GM12878 (cell line): Measurements from ENCODE around the gene C1D. TPM values are rescaled to one million over a fixed set of nuclear protein-coding genes. Genes with fewer than 3 reads are reported as not detected.

Experiments used
- ATAC-seq: fragments of 200-7000 bp; cut with Tn5 transposase; 3 replicates; pipeline ENCODE4 v1.9.1; 2020; ENCODE audit warnings: mild to moderate bottlenecking, moderate library complexity
- BruUV-seq: library from RNA; stranded (reverse); fragments of 400-500 nt; replicated peaks from 2 replicates; lab custom pipeline; 2021; lab: Mats Ljungman, UMichigan
- CTCF ChIA-PET: fragments of 300-600 bp; sonication (Branson Sonifier 250); formaldehyde crosslinking; extraction: SDS; loops from one replicate; lab custom pipeline; 2021; ENCODE audit warnings: inconsistent platforms; lab: Yijun Ruan, JAX
- POLR2A ChIA-PET: fragments of 350-600 bp; formaldehyde crosslinking; extraction: SDS; loops from one replicate; lab custom pipeline; 2021; ENCODE audit warnings: inconsistent platforms; lab: Charles Lee
- RAD21 ChIA-PET: fragments of 300-600 bp; sonication (Branson Sonifier 250); formaldehyde crosslinking; loops from one replicate; lab custom pipeline; 2023; ENCODE audit warnings: antibody characterized with exemption; ENCODE audit not compliant: unreplicated experiment; lab: Charles Lee
- SMC1A ChIA-PET: fragments of 300-600 bp; sonication (Branson Sonifier 250); formaldehyde crosslinking; loops from one replicate; lab custom pipeline; 2023; ENCODE audit not compliant: unreplicated experiment, uncharacterized antibody; lab: Charles Lee
- DNase-seq: peaks from one replicate; pipeline ENCODE4 v3.0.0-alpha.2; 2011; ENCODE audit warnings: low read depth, low spot score
- FAIRE-seq: peaks from 3 replicates; lab custom pipeline; 2011; peaks lifted over from hg19 to GRCh38; lab: Jason Lieb, UNC
- H2AFZ ChIP-seq: 2 replicates; pipeline ENCODE4 v1.6.0; 2011; ENCODE audit warnings: low read depth, low read length, control low read depth; ENCODE audit not compliant: control insufficient read depth
- H3K27ac ChIP-seq: 2 replicates; pipeline ENCODE4 v1.5.1; 2011; ENCODE audit warnings: control low read depth; ENCODE audit not compliant: control insufficient read depth, insufficient read depth
- H3K27me3 ChIP-seq, 2 experiments: replicated peaks in 1 of 2; 2 replicates each; pipeline versions ENCODE4 v1.6.0 to v1.6.1; 2011; ENCODE audit warnings: low read length in 1 of 2; ENCODE audit not compliant: control insufficient read depth in 2 of 2, insufficient read depth in 2 of 2
- H3K36me3 ChIP-seq, 2 experiments: 2 replicates each; pipeline ENCODE4 v1.5.1; 2011; ENCODE audit warnings: low read length in 1 of 2; ENCODE audit not compliant: control insufficient read depth in 2 of 2, insufficient read depth in 2 of 2
- H3K4me1 ChIP-seq: 2 replicates; pipeline ENCODE4 v1.6.1; 2011; ENCODE audit warnings: mild to moderate bottlenecking, low read length, moderate library complexity, mixed read lengths; ENCODE audit not compliant: control insufficient read depth, insufficient read depth
- H3K4me2 ChIP-seq: 2 replicates; pipeline ENCODE4 v1.6.0; 2011; ENCODE audit warnings: control low read depth; ENCODE audit not compliant: control insufficient read depth, insufficient read depth
- H3K4me3 ChIP-seq: fragments of 200-600 bp; sonication (generic); 2 replicates; pipeline ENCODE4 v1.5.1; 2016
- H3K79me2 ChIP-seq: 2 replicates; pipeline ENCODE4 v1.6.0; 2011; ENCODE audit warnings: low read length; ENCODE audit not compliant: control insufficient read depth, insufficient read depth
- H3K9ac ChIP-seq: 2 replicates; pipeline ENCODE4 v1.8.0; 2011; ENCODE audit warnings: low read length, control low read depth, mixed read lengths; ENCODE audit not compliant: control insufficient read depth, insufficient read depth
- H3K9me3 ChIP-seq: replicated peaks from 3 replicates; pipeline ENCODE4 v1.5.1; 2011; ENCODE audit warnings: mild to moderate bottlenecking, low read length; ENCODE audit not compliant: control insufficient read depth, insufficient read depth
- H4K20me1 ChIP-seq: 2 replicates; pipeline ENCODE4 v1.6.0; 2011; ENCODE audit not compliant: control insufficient read depth, insufficient read depth
- ASH2L ChIP-seq: fragments of 300-600, 200-600 bp; sonication (generic); IDR thresholded peaks from 2 replicates; pipeline ENCODE4 v1.6.1; 2017; ENCODE audit warnings: low read depth, mild to moderate bottlenecking, borderline replicate concordance
- EGR1 ChIP-seq, 2 experiments: IDR thresholded peaks; 1 replicate in 1 of 2; 2 replicates in 1 of 2; pipeline ENCODE4 v1.6.1; 2011 to 2012; ENCODE audit warnings: low read depth in 2 of 2, low read length in 2 of 2, borderline replicate concordance in 1 of 2, mild to moderate bottlenecking in 1 of 2, moderate library complexity in 1 of 2
- ELK1 ChIP-seq: IDR thresholded peaks from 2 replicates; pipeline ENCODE4 v1.6.1; 2012; ENCODE audit warnings: low read depth, low read length, improper control_type of control experiment
- GABPA ChIP-seq: IDR thresholded peaks from 2 replicates; pipeline ENCODE4 v1.6.1; 2014; ENCODE audit warnings: antibody characterized with exemption, low read depth, mild to moderate bottlenecking, inconsistent platforms
- WGBS: methylation state at CpG from one replicate; pipeline ENCODE4 v1.1.6; 2016; ENCODE audit warnings: low lambda C conversion rate; ENCODE audit not compliant: insufficient replicate concordance, insufficient coverage; ENCODE audit errors: missing lambda C conversion rate; 5-methylcytosine and 5-hydroxymethylcytosine counted together
- in situ Hi-C: fragments of 300-500 bp; cut with MboI; formaldehyde crosslinking; loops from 9 replicates; pipeline ENCODE4 v1.14.3; 2018; ENCODE audit warnings: mixed read lengths
- intact Hi-C: fragments of 100-400 bp; cut with micrococcal nuclease; formaldehyde crosslinking; loops from one replicate; pipeline ENCODE4 v1.14.2; 2022; ENCODE audit not compliant: unreplicated experiment
- polyA plus RNA-seq, 11 experiments: library from polyadenylated mRNA; depleted of rRNA in 4 of 11; unstranded in 6 of 11; stranded (reverse) in 5 of 11; fragments of >200 nt; fragmentation: Nextera tagmentation in 4 of 11; fragmentation: Illumina TruSeq in 1 of 11; extraction: Ambion mirVana in 4 of 11; extraction: Trizol in 1 of 11; gene quantifications; 1 replicate in 1 of 11; 2 replicates in 10 of 11; pipeline versions ENCODE4 v1.2.1 to v1.2.3, GENCODE V29; 2011 to 2016; ENCODE audit warnings: inconsistent platforms in 2 of 11, missing spikeins in 2 of 11, low read depth in 1 of 11
- total RNA-seq, 4 experiments: library from RNA; depleted of rRNA in 3 of 4; stranded (reverse); fragments of >200 nt in 3 of 4; fragmentation: Illumina TruSeq in 1 of 4; extraction: Trizol in 1 of 4; gene quantifications; 2 replicates each; pipeline versions ENCODE4 v1.2.1 to v1.2.3, GENCODE V29; 2013 to 2021
- TF ChIP-seq, protein P1 (sequence below): IDR thresholded peaks from 2 replicates; pipeline ENCODE4 v1.6.1; 2012; ENCODE audit warnings: low read depth, low read length, improper control_type of control experiment

The C1D gene
- total and polyA plus RNA-seq, 10 of the 15 experiments (the other 5 are each of a cell fraction or from before 2014, with no cell fraction given): 18.9 to 152 (median 59.1) TPM

DNA sequence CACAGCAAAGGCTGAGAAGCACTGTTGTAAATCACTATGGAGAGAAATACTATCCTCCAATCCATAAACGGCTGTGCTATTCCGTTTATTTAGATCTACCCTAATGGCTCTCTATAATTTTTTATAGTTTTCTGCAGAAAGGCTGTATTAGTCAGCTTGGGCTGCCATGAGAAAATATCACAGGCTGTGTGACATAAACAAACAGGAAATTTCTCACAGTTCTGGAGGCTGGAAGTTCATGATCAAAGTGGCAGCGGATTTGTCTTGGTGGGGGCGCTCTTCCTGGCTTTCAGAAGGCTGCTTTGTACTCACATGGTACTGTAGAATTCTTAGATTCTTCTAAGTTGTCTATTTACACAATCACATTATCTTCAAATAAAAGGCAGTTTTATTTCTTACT is 44.1 kb downstream of the C1D start:
- ChIA-PET SMC1A (interaction anchor here (1.0 kb wide), 1 partner anchor 16 kb away, joined by 3 read pairs; no protein-coding TSS in a partner anchor), RAD21 (interaction anchor here (1.8 kb wide), 1 partner anchor 12 kb away, joined by 4 read pairs; no protein-coding TSS in a partner anchor)
- BruUV-seq: no TSS peak

More for the DNA sequence above, 44.1 kb downstream of the C1D start:
- 66% methylated on average over 4 of the region's 4 CpGs for WGBS
- Histone ChIP-seq H2AFZ (no peak overlapping the region), H3K9me3 (no peaks in the 10 kb centered on the region), H3K9ac (no peak overlapping the region), H3K27me3 (no peaks in the 10 kb centered on the region), H3K27ac (no peak overlapping the region), H4K20me1 (no peaks in the 10 kb centered on the region), H3K4me1 (no peaks in the 10 kb centered on the region), H3K4me3 (no peak overlapping the region), H3K36me3 (no peaks in the 10 kb centered on the region), H3K79me2 (no peaks in the 10 kb centered on the region), H3K4me2 (no peak overlapping the region)
- no peak for DNase-seq
- in situ Hi-C loops: no loop called here
- ChIA-PET POLR2A (no interaction called here), CTCF (no interaction called here)
- intact Hi-C loops: no loop called here
- FAIRE-seq: no peak
- ATAC-seq: no peak
- no peak for TF ChIP-seq EGR1 (IDR thresholded peaks at IDR 0.05; ENCODE audit: borderline replicate concordance in 1 of 2, low read depth in 2 of 2, low read length in 2 of 2)
- TF ChIP-seq, protein P1, sequence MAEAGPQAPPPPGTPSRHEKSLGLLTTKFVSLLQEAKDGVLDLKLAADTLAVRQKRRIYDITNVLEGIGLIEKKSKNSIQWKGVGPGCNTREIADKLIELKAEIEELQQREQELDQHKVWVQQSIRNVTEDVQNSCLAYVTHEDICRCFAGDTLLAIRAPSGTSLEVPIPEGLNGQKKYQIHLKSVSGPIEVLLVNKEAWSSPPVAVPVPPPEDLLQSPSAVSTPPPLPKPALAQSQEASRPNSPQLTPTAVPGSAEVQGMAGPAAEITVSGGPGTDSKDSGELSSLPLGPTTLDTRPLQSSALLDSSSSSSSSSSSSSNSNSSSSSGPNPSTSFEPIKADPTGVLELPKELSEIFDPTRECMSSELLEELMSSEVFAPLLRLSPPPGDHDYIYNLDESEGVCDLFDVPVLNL: no peak
- no peak for TF ChIP-seq GABPA
- TF ChIP-seq ASH2L: no peak
- TF ChIP-seq ELK1: no peak
